Epithelial cell of proximal tubule (primary cell): ENCODE measurements around the gene SPATA31E1. TPM values are rescaled to one million over a fixed set of nuclear protein-coding genes. Genes with fewer than 3 reads are reported as not detected.
"Not testable (repeated sequence)": the region's sequence is repeated elsewhere in the genome, so short reads cannot be mapped to it uniquely, and the experiment has no call there.

Source experiments
- DNase-seq: peaks from one replicate; pipeline ENCODE4 v3.0.0-alpha.2; 2011; ENCODE audit warnings: low read depth
- H3K4me3 ChIP-seq: 2 replicates; pipeline ENCODE4 v1.5.1; 2011; ENCODE audit warnings: low read depth, mild to moderate bottlenecking, low read length
- total RNA-seq: library from RNA; depleted of rRNA; stranded (reverse); fragments of >200 nt; gene quantifications from 2 replicates; pipeline ENCODE4 v1.2.3, GENCODE V29; 2015
- TF ChIP-seq, protein P1 (sequence below): conservative IDR thresholded peaks from 2 replicates; pipeline ENCODE4 v1.5.1; 2012; ENCODE audit warnings: low read depth, mild to moderate bottlenecking, low read length

Gene SPATA31E1
- total RNA-seq, 1 donor from 2014 or later, result not detected

DNA sequence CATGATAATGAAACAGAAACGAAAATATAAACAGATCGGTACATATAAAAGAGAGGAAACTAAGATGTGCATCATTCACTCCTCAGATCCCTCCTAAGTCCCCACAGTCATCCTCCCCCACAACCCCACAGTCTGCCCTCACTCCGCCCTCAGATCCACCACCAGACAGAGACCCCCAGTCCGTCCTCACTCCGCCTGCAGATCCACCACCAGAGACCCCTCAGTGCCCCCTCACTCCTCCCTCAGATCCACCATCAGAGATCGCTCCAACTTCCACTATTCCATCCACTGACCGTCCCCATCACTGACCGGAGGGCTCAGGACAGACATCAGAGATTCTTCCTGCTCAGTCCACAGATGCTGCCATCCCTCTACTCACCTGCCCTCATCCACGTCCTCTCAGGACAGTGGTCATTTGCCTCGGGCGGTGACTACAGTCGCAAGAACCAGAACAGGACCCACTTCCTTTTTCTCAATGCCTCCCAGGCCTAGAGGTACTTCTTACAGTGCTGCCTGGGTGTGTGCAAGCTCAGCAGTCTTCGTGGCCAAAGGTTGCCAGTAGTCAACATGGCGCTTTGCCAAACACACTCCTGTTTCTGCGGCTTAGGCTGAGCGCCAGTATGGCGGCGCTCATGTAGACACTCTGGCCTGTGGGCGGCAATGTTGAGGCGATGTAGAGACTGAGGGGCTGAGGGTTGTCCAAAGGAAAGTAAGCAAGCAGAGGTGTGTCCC, 26.8 kb downstream of the SPATA31E1 start:
- TF ChIP-seq, protein P1, sequence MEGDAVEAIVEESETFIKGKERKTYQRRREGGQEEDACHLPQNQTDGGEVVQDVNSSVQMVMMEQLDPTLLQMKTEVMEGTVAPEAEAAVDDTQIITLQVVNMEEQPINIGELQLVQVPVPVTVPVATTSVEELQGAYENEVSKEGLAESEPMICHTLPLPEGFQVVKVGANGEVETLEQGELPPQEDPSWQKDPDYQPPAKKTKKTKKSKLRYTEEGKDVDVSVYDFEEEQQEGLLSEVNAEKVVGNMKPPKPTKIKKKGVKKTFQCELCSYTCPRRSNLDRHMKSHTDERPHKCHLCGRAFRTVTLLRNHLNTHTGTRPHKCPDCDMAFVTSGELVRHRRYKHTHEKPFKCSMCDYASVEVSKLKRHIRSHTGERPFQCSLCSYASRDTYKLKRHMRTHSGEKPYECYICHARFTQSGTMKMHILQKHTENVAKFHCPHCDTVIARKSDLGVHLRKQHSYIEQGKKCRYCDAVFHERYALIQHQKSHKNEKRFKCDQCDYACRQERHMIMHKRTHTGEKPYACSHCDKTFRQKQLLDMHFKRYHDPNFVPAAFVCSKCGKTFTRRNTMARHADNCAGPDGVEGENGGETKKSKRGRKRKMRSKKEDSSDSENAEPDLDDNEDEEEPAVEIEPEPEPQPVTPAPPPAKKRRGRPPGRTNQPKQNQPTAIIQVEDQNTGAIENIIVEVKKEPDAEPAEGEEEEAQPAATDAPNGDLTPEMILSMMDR, result peak; percentile 55
- DNase-seq, result peak; percentile 69
- H3K4me3 ChIP-seq, result peak overlapping the region; percentile 63

DNA sequence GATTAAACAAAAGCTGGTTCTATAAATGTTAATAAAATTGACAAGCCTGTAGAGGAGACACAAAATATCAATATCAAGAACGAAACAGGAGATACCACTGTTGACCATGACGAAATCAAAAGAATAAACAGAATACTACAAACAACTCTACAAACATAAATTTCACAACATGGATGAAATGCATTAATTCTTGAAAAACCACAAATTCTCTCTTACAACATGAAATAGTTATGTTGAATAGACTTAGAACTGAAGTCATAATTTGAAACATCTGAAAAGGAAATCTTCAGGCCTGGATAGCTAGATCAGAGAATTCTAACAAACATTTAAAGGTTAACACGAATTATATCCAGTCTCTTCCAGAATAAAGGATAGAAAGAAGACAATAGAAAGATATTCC, 28.1 kb downstream of the SPATA31E1 start:
- DNase-seq, result no peak
- TF ChIP-seq, protein P1, result no peak
- H3K4me3 ChIP-seq, result no peak overlapping the region

DNA sequence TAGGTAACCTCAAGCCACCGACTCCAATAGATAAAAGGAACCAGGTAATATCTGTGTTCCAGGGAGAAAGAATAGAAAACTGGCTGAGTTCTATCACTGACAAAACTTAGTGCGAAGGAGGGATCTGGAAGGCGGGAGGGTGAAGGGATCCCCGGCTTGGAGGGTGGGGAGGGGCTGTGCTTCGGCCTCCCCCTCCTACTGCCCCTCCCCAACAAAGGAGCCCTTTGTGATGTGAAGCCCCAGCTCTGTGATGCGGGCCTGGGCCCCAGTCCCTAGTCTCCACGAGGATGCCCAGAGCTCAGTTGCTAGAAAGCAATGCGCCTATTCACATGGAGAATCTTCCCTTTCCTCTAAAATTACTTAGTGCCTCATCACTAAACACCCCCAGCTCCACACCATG, 35.0 kb downstream of the SPATA31E1 start, which contains the start of gene SPATA31C1:
TSS of gene SPATA31C1 (plus strand) at position 301 of the 400 bp plus-strand sequence.
- DNase-seq, H3K4me3 ChIP-seq: not testable (repeated sequence)

DNA sequence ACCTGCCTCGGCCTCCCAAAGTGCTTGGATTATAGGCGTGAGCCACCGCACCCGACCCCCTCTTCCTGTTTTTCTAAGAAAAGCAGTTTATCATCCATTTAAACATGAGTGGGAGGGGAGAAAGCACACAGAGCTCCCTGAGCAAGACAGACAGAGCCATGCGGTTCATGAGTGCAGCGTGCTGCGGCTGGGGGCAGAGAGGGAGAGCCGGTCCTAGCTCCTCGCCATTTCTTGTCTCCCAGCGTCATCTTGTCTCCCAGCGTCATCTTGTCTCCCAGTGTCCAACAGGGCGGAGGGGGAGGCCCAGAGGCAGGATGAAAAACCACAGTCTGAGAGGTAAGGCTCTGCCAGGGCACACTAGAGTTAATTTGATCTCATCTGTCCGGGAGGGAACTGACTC, 36.3 kb downstream of the SPATA31E1 start:
- not testable (repeated sequence) for DNase-seq, H3K4me3 ChIP-seq

DNA sequence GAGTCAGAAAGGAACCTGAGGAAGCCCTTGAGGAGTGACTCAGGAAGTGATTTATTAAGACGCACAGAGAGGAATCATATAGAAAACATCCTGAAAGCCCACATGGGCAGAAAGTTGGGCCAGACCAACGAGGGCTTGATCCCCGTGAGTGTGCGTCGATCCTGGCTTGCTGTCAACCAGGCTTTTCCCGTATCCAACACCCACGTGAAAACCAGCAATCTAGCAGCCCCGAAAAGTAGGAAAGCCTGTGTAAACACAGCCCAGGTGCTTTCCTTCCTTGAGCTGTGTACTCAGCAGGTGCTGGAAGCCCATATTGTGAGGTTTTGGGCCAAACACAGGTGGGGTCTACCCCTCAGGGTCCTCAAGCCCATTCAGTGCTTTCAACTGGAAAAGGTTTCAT, 38.9 kb downstream of the SPATA31E1 start:
- not testable (repeated sequence) for H3K4me3 ChIP-seq, DNase-seq

DNA sequence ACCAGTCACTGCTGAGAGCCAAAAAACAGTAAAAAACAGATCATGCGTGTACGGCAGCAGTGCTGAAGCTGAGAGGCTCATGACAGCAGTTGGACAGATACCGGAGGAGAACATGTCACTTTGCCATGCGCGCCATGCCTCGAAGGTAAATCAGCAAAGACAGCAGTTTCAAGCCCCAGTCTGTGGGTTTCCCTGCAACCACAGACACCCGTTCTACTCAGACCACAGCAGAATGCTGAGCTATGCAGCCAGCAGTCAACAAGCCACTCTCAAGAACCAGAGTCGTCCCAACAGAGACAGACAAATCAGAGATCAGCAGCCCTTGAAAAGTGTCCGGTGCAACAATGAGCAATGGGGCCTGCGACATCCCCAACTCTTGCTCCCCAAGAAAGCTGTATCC, 40.3 kb downstream of the SPATA31E1 start:
- not testable (repeated sequence) for H3K4me3 ChIP-seq, DNase-seq

- not testable (repeated sequence) for DNase-seq
Observed at GRCh38 chr9:87924851-87925250, 42.2 kb downstream of the SPATA31E1 start.

GRCh38 chr9:87929152-87929551, 46.5 kb downstream of the SPATA31E1 start:
- not testable (repeated sequence) for DNase-seq, H3K4me3 ChIP-seq

More at GRCh38 chr9:87924851-87925250, 42.2 kb downstream of the SPATA31E1 start:
- H3K4me3 ChIP-seq, result not testable (repeated sequence)

GRCh38 chr9:87934444-87934843, 51.8 kb downstream of the SPATA31E1 start:
- not testable (repeated sequence) for H3K4me3 ChIP-seq, DNase-seq

DNA sequence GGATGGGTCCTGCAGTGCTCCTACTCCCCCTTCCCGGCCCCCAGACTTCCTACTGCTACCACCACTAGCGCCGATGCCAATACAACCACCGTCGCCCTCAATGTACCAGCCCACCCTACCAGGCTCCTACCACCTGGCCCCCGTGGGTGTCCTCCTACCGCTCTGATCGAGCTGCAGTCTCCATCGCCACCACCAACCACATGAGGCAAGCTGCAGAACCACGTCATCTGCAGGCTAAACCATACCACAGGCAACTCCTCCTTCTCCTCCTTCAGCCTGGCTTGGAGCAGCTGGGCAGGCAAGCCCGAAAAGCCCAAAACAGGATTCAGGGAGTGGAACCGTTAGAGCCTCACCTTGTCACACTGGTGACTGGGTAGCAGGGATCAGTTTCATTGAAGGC, 54.7 kb downstream of the SPATA31E1 start:
- not testable (repeated sequence) for DNase-seq, H3K4me3 ChIP-seq

- H3K4me3 ChIP-seq, DNase-seq: not testable (repeated sequence)
Observed at GRCh38 chr9:87937918-87938317, 55.2 kb downstream of the SPATA31E1 start.

DNA sequence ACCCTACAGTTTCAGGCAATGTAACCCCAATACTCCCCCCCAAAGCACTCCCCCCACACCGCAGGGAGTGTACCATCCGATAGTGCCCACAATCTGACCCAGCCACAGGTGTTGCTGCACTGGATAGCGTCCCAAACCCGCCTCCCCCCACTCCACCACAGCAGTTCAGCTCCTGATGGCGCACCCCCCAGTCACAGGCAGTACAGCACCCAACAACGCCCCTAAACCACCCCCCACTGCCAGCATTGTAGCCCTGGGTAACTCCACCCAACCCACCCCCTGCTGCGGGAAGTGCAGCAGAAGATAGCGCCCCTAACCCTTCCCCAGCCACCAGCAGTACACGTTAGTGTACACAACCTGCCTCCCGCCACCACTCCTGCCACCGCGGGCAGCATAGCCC, 55.7 kb downstream of the SPATA31E1 start:
- DNase-seq, H3K4me3 ChIP-seq: not testable (repeated sequence)

Other genes starting within 250 kb of the SPATA31E1 start
- 80.9 and 88.4 TPM in 2 replicates for gene CTSL, start 156.8 kb upstream of the SPATA31E1 start, total RNA-seq
- 0.14 TPM in 1 of 2 replicates, not detected in the other for gene SPATA31C1, start 35.1 kb downstream of the SPATA31E1 start, total RNA-seq
- 4.5 and 4.8 TPM in 2 replicates for gene CDK20, start 91.7 kb downstream of the SPATA31E1 start, total RNA-seq